ENCODE results near the gene INSL3.

The INSL3 gene

GRCh38 chr19:17863520-17864182 is 42.3 kb upstream of the INSL3 start:
- TF ChIP-seq CTCF (IDR thresholded peaks at IDR 0.05; ENCODE audit: insufficient read depth, low read depth, low read length, missing control alignments), result no peak
- DNase-seq (ENCODE audit: low read depth), result no peak
- H3K4me3 ChIP-seq (ENCODE audit: low read length), result no peak overlapping the region

DNA sequence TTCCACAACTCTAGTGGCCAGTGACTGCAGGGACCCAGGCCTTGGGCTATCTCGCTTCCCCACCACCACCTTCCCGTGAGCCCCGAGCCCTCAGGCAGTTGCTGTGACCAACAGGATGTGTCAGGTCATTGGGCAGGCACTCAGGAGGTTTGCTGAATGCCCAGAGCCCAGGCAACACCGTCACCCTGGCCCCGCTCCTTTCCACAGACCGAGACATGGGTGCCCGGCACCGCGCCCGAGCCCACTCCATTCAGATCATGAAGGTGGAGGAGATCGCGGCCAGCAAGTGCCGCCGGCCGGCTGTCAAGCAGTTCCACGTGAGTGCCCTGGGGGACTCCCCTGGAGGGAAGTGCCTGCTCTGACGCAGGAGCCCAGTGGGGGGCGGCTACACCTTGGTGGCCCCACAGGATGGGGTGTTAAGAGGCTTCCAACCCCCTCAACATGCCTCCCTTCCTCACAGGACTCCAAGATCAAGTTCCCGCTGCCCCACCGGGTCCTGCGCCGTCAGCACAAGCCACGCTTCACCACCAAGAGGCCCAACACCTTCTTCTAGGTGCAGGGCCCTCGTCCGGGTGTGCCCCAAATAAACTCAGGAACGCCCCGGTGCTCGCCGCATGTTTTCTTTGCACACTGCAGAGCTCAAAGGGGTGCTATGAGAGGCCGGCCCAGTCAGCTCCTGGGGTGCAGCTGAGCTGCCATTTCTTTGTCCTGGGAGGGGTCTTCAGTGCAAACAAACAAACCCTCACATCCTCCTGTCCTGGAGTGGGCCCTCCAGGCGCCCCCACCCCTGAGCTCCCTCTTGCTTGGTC is 41.6 kb upstream of the INSL3 start:
- H3K4me3 ChIP-seq (ENCODE audit: low read length), result no peak overlapping the region
- no peak for TF ChIP-seq CTCF (IDR thresholded peaks at IDR 0.05; ENCODE audit: insufficient read depth, low read depth, low read length, missing control alignments)
- no peak for DNase-seq (ENCODE audit: low read depth)

DNA sequence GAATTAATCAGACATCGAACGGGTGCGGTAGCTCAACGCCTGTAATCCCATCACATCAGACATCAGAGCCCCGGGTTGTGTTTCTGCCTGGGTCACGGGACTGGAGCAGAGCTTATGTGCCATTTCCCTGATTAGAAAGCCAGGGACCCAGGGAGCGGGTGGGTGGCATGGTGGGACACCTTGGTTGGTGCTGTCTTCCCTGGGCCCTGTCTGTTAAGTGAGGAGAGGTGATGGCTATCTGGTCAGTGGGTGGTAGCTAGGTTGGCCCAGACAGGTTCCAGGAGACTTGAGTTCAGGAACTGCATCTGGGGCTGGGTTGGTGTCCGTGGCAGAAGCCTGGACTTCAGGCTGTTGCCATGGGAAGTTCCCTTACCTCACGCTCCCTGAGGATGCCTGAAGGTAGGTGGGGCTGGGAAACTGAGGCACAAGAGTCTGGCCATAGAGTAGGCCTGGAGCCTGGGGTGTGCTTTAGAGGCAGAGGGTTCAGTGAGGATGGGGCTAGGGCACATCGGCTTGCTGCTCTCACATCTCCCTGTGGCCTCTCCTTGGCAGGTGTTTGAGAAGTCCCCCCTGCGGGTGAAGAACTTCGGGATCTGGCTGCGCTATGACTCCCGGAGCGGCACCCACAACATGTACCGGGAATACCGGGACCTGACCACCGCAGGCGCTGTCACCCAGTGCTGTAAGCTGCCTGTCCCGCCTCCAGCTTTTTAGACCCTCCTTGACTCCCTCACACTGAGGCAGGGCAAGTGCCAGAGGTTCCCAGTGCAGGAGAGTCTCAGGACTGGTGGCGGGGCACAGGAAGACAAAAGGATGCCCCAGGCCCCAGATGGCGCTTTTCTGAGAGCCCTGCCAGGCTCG is 40.5 kb upstream of the INSL3 start:
- no peak for DNase-seq (ENCODE audit: low read depth)
- peak overlapping the region; percentile 100 for H3K4me3 ChIP-seq (ENCODE audit: low read length)
- no peak for TF ChIP-seq CTCF (IDR thresholded peaks at IDR 0.05; ENCODE audit: insufficient read depth, low read depth, low read length, missing control alignments)

- DNase-seq (ENCODE audit: low read depth), result no peak
- peak overlapping the region; percentile 100 for H3K4me3 ChIP-seq (ENCODE audit: low read length)
- no peak for TF ChIP-seq CTCF (IDR thresholded peaks at IDR 0.05; ENCODE audit: insufficient read depth, low read depth, low read length, missing control alignments)
These were observed 39.7 kb upstream of the INSL3 start for GRCh38 chr19:17860993-17861360.

DNA sequence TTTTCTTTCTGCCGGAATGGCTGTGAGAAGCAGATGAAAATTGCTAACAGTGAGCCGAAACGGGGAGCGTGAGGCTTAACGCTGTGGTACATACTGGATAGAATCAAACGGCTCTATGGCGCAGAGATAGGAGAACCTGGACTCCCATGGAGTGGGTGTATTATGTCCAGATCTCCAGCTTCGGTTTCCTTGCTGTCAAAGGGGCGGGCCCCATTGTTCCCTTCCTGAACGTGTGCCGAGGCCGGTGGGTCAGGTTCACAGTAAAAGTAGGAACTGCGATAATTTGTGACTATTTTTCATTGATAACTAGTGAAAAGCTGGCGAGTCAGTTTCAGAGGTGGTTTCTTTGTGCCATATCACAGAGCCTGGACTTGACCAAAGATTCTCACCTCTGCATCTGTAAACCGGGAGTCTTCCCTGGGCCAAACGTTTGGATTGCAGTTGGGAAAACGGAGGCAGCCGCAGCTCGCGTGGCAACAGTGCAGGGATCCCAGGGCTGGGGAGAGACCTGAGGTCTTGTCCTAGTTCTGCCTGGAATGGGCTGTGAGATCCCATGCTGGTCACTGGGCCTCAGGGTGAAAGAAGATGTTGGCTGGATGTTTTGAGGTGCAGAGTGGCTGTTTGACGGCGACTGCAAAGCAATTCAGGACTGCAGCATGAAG is 39.1 kb upstream of the INSL3 start:
- peak overlapping the region; percentile 100 for H3K4me3 ChIP-seq (ENCODE audit: low read length)
- TF ChIP-seq CTCF (IDR thresholded peaks at IDR 0.05; ENCODE audit: insufficient read depth, low read depth, low read length, missing control alignments), result no peak
- DNase-seq (ENCODE audit: low read depth), result no peak

DNA sequence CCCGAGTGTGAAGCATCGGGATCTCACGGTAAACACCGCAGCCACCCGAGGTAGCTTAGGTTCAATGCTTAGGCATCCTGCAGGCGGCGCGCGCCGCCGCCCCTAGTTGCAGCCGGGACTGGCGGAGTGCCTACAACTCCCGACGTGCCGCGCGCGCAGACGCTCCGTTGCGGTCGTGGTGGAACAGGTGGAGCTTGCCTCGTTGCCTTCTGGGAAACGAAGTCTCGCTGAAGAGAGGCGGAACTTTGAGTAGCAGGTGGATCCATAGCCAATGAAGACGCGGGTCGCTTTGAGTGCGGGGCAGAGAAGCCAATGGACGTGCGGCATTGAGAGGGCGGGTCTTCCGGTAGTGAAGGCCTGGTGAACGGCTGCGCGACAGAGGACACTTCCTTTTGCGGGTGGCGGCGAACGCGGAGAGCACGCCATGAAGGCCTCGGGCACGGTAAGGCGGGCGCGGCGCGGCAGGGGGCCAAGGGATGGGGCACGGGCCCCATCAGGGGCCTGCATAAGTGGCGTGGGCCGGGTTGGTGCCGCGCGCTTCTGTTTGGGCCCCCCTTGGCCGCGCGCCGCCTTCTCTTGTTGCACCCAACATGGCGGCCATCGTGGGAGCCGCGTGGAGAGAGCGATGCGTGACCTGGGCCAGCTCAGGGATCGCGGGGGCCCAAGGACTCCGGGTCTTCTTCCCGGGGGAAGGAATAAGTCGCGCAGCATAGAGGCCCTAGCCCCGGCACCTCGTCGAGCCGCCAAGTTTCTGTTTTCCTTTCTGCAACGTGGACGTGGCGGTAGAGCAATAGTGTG is 38.4 kb upstream of the INSL3 start, which contains the start of gene RPL18A:
Gene RPL18A (plus strand): TSS at position 378 of the 798 bp plus-strand sequence. CDS start 47 bp downstream, at position 425.
- peak; percentile 83 for TF ChIP-seq CTCF (IDR thresholded peaks at IDR 0.05; ENCODE audit: insufficient read depth, low read depth, low read length, missing control alignments)
- peak within 1 kb of the TSS; percentile 100 for H3K4me3 ChIP-seq (ENCODE audit: low read length)
- peak; percentile 100 for DNase-seq (ENCODE audit: low read depth)

Data from epithelial cell of esophagus (primary cell).